ENCODE data around the gene TMEM272. TPM values are rescaled to one million over a fixed set of nuclear protein-coding genes. Genes with fewer than 3 reads are reported as not detected.
A peak's percentile ranks its signal among the peaks of the same experiment; 100 is the strongest.

TMEM272 gene
- total RNA-seq, 1 donor from 2014 or later = not detected

DNA sequence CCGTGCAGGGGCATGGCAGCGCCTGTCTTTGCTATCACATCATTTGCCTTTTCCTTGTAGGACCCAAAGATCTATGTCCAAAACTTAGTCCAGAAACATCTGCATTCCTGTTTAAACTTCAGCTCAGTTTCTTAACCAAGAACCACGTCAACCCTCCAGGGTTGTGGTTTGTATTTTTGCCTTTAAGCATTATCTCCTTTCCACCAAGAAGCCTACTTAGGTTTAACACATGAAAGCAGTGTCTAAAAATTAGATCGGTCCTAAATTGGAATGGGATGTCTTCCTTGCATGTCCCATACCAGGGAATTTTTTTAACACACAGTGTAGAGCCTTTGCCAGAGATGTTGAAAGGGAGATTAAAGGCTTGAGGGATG, 79.8 kb downstream of the TMEM272 start:
- peaks cover 18 to 20% (median 18%) of the 10 kb centered on the region in 3 donors for H3K4me1 ChIP-seq (ENCODE audit: control insufficient read depth in 3 of 3, insufficient read depth in 3 of 3, low read length in 3 of 3)
- no peak overlapping the region for H3K9ac ChIP-seq (ENCODE audit: low read depth in 1 of 3, low read length in 3 of 3)
- no peaks in the 10 kb centered on the region for H3K9me3 ChIP-seq (ENCODE audit: control insufficient read depth in 3 of 3, low read length in 3 of 3)
- no peak overlapping the region for H3K4me3 ChIP-seq (ENCODE audit: low read length in 3 of 3)
- no peaks in the 10 kb centered on the region for H3K27me3 ChIP-seq (ENCODE audit: control insufficient read depth in 3 of 3, insufficient read depth in 3 of 3, low read length in 3 of 3)
- H3K27ac ChIP-seq (ENCODE audit: low read depth, low read length) = peak overlapping the region; percentile 45
- peaks cover 3 to 15% (median 5%) of the 10 kb centered on the region in 3 donors for H3K36me3 ChIP-seq (ENCODE audit: control insufficient read depth in 3 of 3, insufficient read depth in 3 of 3, low read length in 3 of 3)

GRCh38 chr13:51764184-51765141, 80.5 kb downstream of the TMEM272 start:
- Histone ChIP-seq H3K4me3 (ENCODE audit: low read length in 3 of 3) (peak overlapping the region in 1 of 3 donors; percentile 15), H3K9me3 (ENCODE audit: control insufficient read depth in 3 of 3, low read length in 3 of 3) (no peaks in the 10 kb centered on the region), H3K36me3 (ENCODE audit: control insufficient read depth in 3 of 3, insufficient read depth in 3 of 3, low read length in 3 of 3) (peaks cover 3 to 15% (median 5%) of the 10 kb centered on the region in 3 donors), H3K27ac (ENCODE audit: low read depth, low read length) (peak overlapping the region; percentile 54), H3K9ac (ENCODE audit: low read depth in 1 of 3, low read length in 3 of 3) (peak overlapping the region in 2 of 3 donors; percentile 12 to 16), H3K27me3 (ENCODE audit: control insufficient read depth in 3 of 3, insufficient read depth in 3 of 3, low read length in 3 of 3) (no peaks in the 10 kb centered on the region), H3K4me1 (ENCODE audit: control insufficient read depth in 3 of 3, insufficient read depth in 3 of 3, low read length in 3 of 3) (peaks cover 14 to 15% (median 15%) of the 10 kb centered on the region in 3 donors)

GRCh38 chr13:51763486-51763885, 81.5 kb downstream of the TMEM272 start:
- Histone ChIP-seq H3K4me1 (ENCODE audit: control insufficient read depth in 3 of 3, insufficient read depth in 3 of 3, low read length in 3 of 3) (peaks cover 7 to 15% (median 10%) of the 10 kb centered on the region in 3 donors), H3K9ac (ENCODE audit: low read depth in 1 of 3, low read length in 3 of 3) (no peak overlapping the region), H3K36me3 (ENCODE audit: control insufficient read depth in 3 of 3, insufficient read depth in 3 of 3, low read length in 3 of 3) (peaks cover 3 to 15% (median 5%) of the 10 kb centered on the region in 3 donors), H3K27me3 (ENCODE audit: control insufficient read depth in 3 of 3, insufficient read depth in 3 of 3, low read length in 3 of 3) (no peaks in the 10 kb centered on the region), H3K9me3 (ENCODE audit: control insufficient read depth in 3 of 3, low read length in 3 of 3) (no peaks in the 10 kb centered on the region), H3K4me3 (ENCODE audit: low read length in 3 of 3) (no peak overlapping the region), H3K27ac (ENCODE audit: low read depth, low read length) (no peak overlapping the region)

Other genes with a start within 250 kb of the TMEM272 start
- 5.2 TPM for gene DHRS12, start 41.0 kb downstream of the TMEM272 start, total RNA-seq
- not detected for gene CCDC70, start 16.8 kb upstream of the TMEM272 start, total RNA-seq
- 6.3 TPM for gene ATP7B, start 166.3 kb upstream of the TMEM272 start, total RNA-seq
- 25.1 TPM for gene ALG11, start 167.2 kb upstream of the TMEM272 start, total RNA-seq
- gene UTP14C, start 179.5 kb upstream of the TMEM272 start, total RNA-seq = 12.5 TPM

Measured in skeletal muscle tissue (tissue), 4 donors.